AG09309 (cell line): ENCODE measurements around the gene SMPD3.

Experiments
- DNase-seq: peaks from one replicate; pipeline ENCODE4 v3.0.0-alpha.2; 2010; ENCODE audit warnings: low read depth
- H3K4me3 ChIP-seq: 2 replicates; pipeline ENCODE4 v1.5.1; 2011; ENCODE audit warnings: mild to moderate bottlenecking, low read depth, low read length, moderate library complexity; ENCODE audit not compliant: control insufficient read depth
- CTCF ChIP-seq: IDR thresholded peaks from 2 replicates; pipeline ENCODE4 v1.5.1; 2011; ENCODE audit warnings: mild to moderate bottlenecking, low read depth, low read length, inconsistent platforms; ENCODE audit not compliant: insufficient read depth, control insufficient read depth; ENCODE audit errors: missing control alignments

Gene SMPD3

GRCh38 chr16:68481636-68482035 is 33.3 kb upstream of the SMPD3 start:
- no peak overlapping the region for H3K4me3 ChIP-seq
- DNase-seq: no peak
- no peak for TF ChIP-seq CTCF

GRCh38 chr16:68480084-68480995 is 32.0 kb upstream of the SMPD3 start:
- no peak for DNase-seq
- no peak for TF ChIP-seq CTCF
- H3K4me3 ChIP-seq: no peak overlapping the region

- no peak for TF ChIP-seq CTCF
Measured at GRCh38 chr16:68479271-68479670, 31.0 kb upstream of the SMPD3 start.

GRCh38 chr16:68478526-68479250 is 30.4 kb upstream of the SMPD3 start:
- DNase-seq: no peak
- H3K4me3 ChIP-seq: no peak overlapping the region
- TF ChIP-seq CTCF: no peak

More at GRCh38 chr16:68479271-68479670, 31.0 kb upstream of the SMPD3 start:
- H3K4me3 ChIP-seq: no peak overlapping the region
- DNase-seq: no peak

GRCh38 chr16:68475071-68475470 is 26.8 kb upstream of the SMPD3 start:
- no peak overlapping the region for H3K4me3 ChIP-seq
- no peak for TF ChIP-seq CTCF
- no peak for DNase-seq

GRCh38 chr16:68473358-68474070 is 25.2 kb upstream of the SMPD3 start:
- no peak for TF ChIP-seq CTCF
- DNase-seq: no peak
- no peak overlapping the region for H3K4me3 ChIP-seq
